Measurements from ENCODE around the gene OR9Q2.
A peak's percentile ranks its signal among the peaks of the same experiment; 100 is the strongest.
"Not testable (repeated sequence)": the region's sequence is repeated elsewhere in the genome, so short reads cannot be mapped to it uniquely, and the experiment has no call there.

Gene OR9Q2

GRCh38 chr11:58188770-58189169, at the start of gene OR9Q2:
Gene OR9Q2 (plus strand): TSS chr11:58189070. CDS start chr11:58190491, 1,421 bp downstream.
- no peak for DNase-seq (ENCODE audit: low spot score)

- no peak for DNase-seq (ENCODE audit: low spot score)
Observed at GRCh38 chr11:58142761-58143160, 46.1 kb upstream of the OR9Q2 start.

GRCh38 chr11:58152781-58153180, 36.1 kb upstream of the OR9Q2 start:
- DNase-seq (ENCODE audit: low spot score) = peak; percentile 7

GRCh38 chr11:58164389-58164788, 24.5 kb upstream of the OR9Q2 start:
- no peak for DNase-seq (ENCODE audit: low spot score)

- DNase-seq (ENCODE audit: low spot score) = no peak
Observed at GRCh38 chr11:58164990-58165389, 23.9 kb upstream of the OR9Q2 start.

GRCh38 chr11:58165504-58166106, 23.3 kb upstream of the OR9Q2 start:
- no peak for DNase-seq (ENCODE audit: low spot score)

- no peak for DNase-seq (ENCODE audit: low spot score)
Observed at GRCh38 chr11:58177409-58178054, 11.3 kb upstream of the OR9Q2 start.

- no peak for DNase-seq (ENCODE audit: low spot score)
Observed at GRCh38 chr11:58178444-58178843, 10.4 kb upstream of the OR9Q2 start.

- no peak for DNase-seq (ENCODE audit: low spot score)
Observed at GRCh38 chr11:58179648-58180047, 9.2 kb upstream of the OR9Q2 start.

GRCh38 chr11:58186938-58187337, 1.9 kb upstream of the OR9Q2 start:
- DNase-seq (ENCODE audit: low spot score) = no peak

GRCh38 chr11:58192229-58192628, 3.4 kb downstream of the OR9Q2 start:
- DNase-seq (ENCODE audit: low spot score) = no peak

- DNase-seq (ENCODE audit: low spot score) = no peak
Observed at GRCh38 chr11:58193391-58193790, 4.5 kb downstream of the OR9Q2 start.

- no peak for DNase-seq (ENCODE audit: low spot score)
Observed at GRCh38 chr11:58195939-58196338, 7.1 kb downstream of the OR9Q2 start.

GRCh38 chr11:58199271-58199670, 10.4 kb downstream of the OR9Q2 start:
- no peak for DNase-seq (ENCODE audit: low spot score)

GRCh38 chr11:58204042-58204441, 15.2 kb downstream of the OR9Q2 start, which contains the start of gene OR1S2:
Gene OR1S2 (minus strand): TSS chr11:58204142. CDS start chr11:58204142, 0 bp downstream.
- DNase-seq (ENCODE audit: low spot score) = no peak

GRCh38 chr11:58212420-58212819, 23.6 kb downstream of the OR9Q2 start, which contains the start of gene OR1S1:
Gene OR1S1 (plus strand): TSS chr11:58212720.
- not testable (repeated sequence) for DNase-seq (ENCODE audit: low spot score)

GRCh38 chr11:58216476-58216875, 27.6 kb downstream of the OR9Q2 start:
- DNase-seq (ENCODE audit: low spot score) = no peak

GRCh38 chr11:58222721-58223120, 33.9 kb downstream of the OR9Q2 start:
- no peak for DNase-seq (ENCODE audit: low spot score)

- no peak for DNase-seq (ENCODE audit: low spot score)
Observed at GRCh38 chr11:58227956-58228615, 39.2 kb downstream of the OR9Q2 start.
